HCT116 (cell line): ENCODE measurements around the gene LCN1. TPM values are rescaled to one million over a fixed set of nuclear protein-coding genes. Genes with fewer than 3 reads are reported as not detected.

Experiments used
- ATAC-seq: fragments of 200-7000 bp; cut with Tn5 transposase; 2 replicates; pipeline ENCODE4 v1.9.1; 2020; ENCODE audit warnings: mild to moderate bottlenecking, moderate library complexity
- BruUV-seq: library from RNA; stranded (reverse); fragments of 400-500 nt; replicated peaks from 2 replicates; lab custom pipeline; 2021; lab: Mats Ljungman, UMichigan
- CTCF ChIA-PET: fragments of 300-600 bp; sonication (Branson Sonifier 250); formaldehyde crosslinking; loops from one replicate; lab custom pipeline; 2021; ENCODE audit warnings: antibody characterized with exemption; lab: Charles Lee
- POLR2A ChIA-PET: fragments of 300-600, 350-600 bp; sonication (Branson Sonifier 250); formaldehyde crosslinking; loops from one replicate; lab custom pipeline; 2021; ENCODE audit warnings: antibody characterized with exemption; lab: Charles Lee
- RAD21 ChIA-PET, 2 experiments: fragments of 300-600 bp; sonication (Branson Sonifier 250); formaldehyde crosslinking; loops; one replicate each; lab custom pipeline; 2023; ENCODE audit warnings: low total read pairs in 2 of 2; ENCODE audit not compliant: uncharacterized antibody in 2 of 2, unreplicated experiment in 2 of 2, low non-redundant PET in 1 of 2; lab: Charles Lee
- DNase-seq: peaks from one replicate; pipeline ENCODE4 v3.0.0-alpha.2; 2010; ENCODE audit warnings: low read depth, low spot score
- H2AFZ ChIP-seq: fragments of 200-600 bp; shearing (Covaris generic), sonication (generic); 2 replicates; pipeline ENCODE4 v1.6.1; 2017; ENCODE audit warnings: low read depth, mixed run types, mixed read lengths, antibody characterized with exemption, low read length; ENCODE audit not compliant: poor library complexity, severe bottlenecking
- H3K27ac ChIP-seq: 2 replicates; pipeline ENCODE4 v1.5.1; 2012; ENCODE audit warnings: low read depth, low read length
- H3K27me3 ChIP-seq: fragments of 200-600 bp; sonication (generic); 2 replicates; pipeline ENCODE4 v1.6.1; 2016; ENCODE audit warnings: mixed run types, low read length, mixed read lengths; ENCODE audit not compliant: insufficient read depth
- H3K36me3 ChIP-seq, 2 experiments: fragments of 200-500 bp in 1 of 2; fragments of 200-600 bp in 1 of 2; sonication (Bioruptor generic) in 1 of 2; sonication (generic) in 1 of 2; 2 replicates each; pipeline versions ENCODE4 v1.5.1 to v1.6.1; 2014 to 2016; ENCODE audit warnings: low read length in 2 of 2, inconsistent platforms in 1 of 2, mixed read lengths in 1 of 2, mixed run types in 1 of 2; ENCODE audit not compliant: insufficient read depth in 2 of 2, control insufficient read depth in 1 of 2
- H3K4me1 ChIP-seq, 2 experiments: fragments of 200-600 bp in 1 of 2; sonication (generic) in 1 of 2; 2 replicates each; pipeline versions ENCODE4 v1.5.1 to v1.6.1; 2012 to 2017; ENCODE audit warnings: low read length in 2 of 2, inconsistent platforms in 1 of 2, mild to moderate bottlenecking in 1 of 2, mixed read lengths in 1 of 2, mixed run types in 1 of 2, moderate library complexity in 1 of 2; ENCODE audit not compliant: insufficient read depth in 2 of 2, control insufficient read depth in 1 of 2
- H3K4me2 ChIP-seq: fragments of 200-600 bp; sonication (generic); 2 replicates; pipeline ENCODE4 v1.6.1; 2017; ENCODE audit warnings: mixed run types, low read length, mixed read lengths
- H3K4me3 ChIP-seq, 2 experiments: fragments of 200-600 bp in 1 of 2; sonication (generic) in 1 of 2; replicated peaks in 1 of 2; 2 replicates each; pipeline ENCODE4 v1.5.1; 2011 to 2016; ENCODE audit warnings: low read length in 2 of 2, control low read depth in 1 of 2, low read depth in 1 of 2, mild to moderate bottlenecking in 1 of 2, mixed read lengths in 1 of 2, mixed run types in 1 of 2
- H3K79me2 ChIP-seq: fragments of 200-600 bp; sonication (generic); 2 replicates; pipeline ENCODE4 v1.6.1; 2017; ENCODE audit warnings: mild to moderate bottlenecking, mixed run types, low read length, moderate library complexity, mixed read lengths; ENCODE audit not compliant: insufficient read depth
- H3K9ac ChIP-seq: fragments of 200-600 bp; sonication (generic); 2 replicates; pipeline ENCODE4 v1.6.1; 2016; ENCODE audit warnings: low read length, mixed read lengths
- H3K9me2 ChIP-seq: fragments of 200-600 bp; sonication (generic), shearing (Covaris generic); 2 replicates; pipeline ENCODE4 v1.6.1; 2017; ENCODE audit warnings: mixed run types, mild to moderate bottlenecking, moderate library complexity; ENCODE audit not compliant: insufficient read depth
- H3K9me3 ChIP-seq, 2 experiments: fragments of 200-500 bp in 1 of 2; fragments of 200-600 bp in 1 of 2; sonication (Bioruptor generic) in 1 of 2; sonication (generic) in 1 of 2; 2 replicates each; pipeline ENCODE4 v1.6.1; 2014 to 2017; ENCODE audit warnings: low read length in 2 of 2, mixed read lengths in 2 of 2, inconsistent platforms in 1 of 2, low read depth in 1 of 2, mild to moderate bottlenecking in 1 of 2, mixed run types in 1 of 2, moderate library complexity in 1 of 2; ENCODE audit not compliant: control insufficient read depth in 1 of 2, insufficient read depth in 1 of 2
- H4K20me1 ChIP-seq: fragments of 200-600 bp; sonication (generic), shearing (Covaris generic); 2 replicates; pipeline ENCODE4 v1.6.1; 2017; ENCODE audit warnings: mixed run types, mild to moderate bottlenecking, moderate library complexity; ENCODE audit not compliant: insufficient read depth
- CBX3 ChIP-seq: IDR thresholded peaks from 2 replicates; pipeline ENCODE4 v1.6.1; 2012; ENCODE audit warnings: low read depth
- ELF1 ChIP-seq: IDR thresholded peaks from 2 replicates; pipeline ENCODE4 v1.6.1; 2012; ENCODE audit warnings: low read depth, borderline replicate concordance
- EZH2 ChIP-seq: fragments of 200-600 bp; sonication (generic); IDR thresholded peaks from 2 replicates; pipeline ENCODE4 v1.6.1; 2017; ENCODE audit warnings: antibody characterized with exemption, mixed run types
- EZH2phosphoT487 ChIP-seq: fragments of 200-600 bp; IDR thresholded peaks from 2 replicates; pipeline ENCODE4 v1.6.1; 2018; ENCODE audit warnings: antibody characterized with exemption, borderline replicate concordance
- JUND ChIP-seq: IDR thresholded peaks from 2 replicates; pipeline ENCODE4 v1.6.1; 2012
- POLR2A ChIP-seq: IDR thresholded peaks from 2 replicates; pipeline ENCODE4 v1.7.0; 2011; ENCODE audit warnings: borderline replicate concordance; ENCODE audit not compliant: insufficient read depth, insufficient read length; ENCODE audit errors: extremely low read depth
- RAD21 ChIP-seq: IDR thresholded peaks from 2 replicates; pipeline ENCODE4 v1.6.1; 2012; ENCODE audit warnings: low read depth, mild to moderate bottlenecking
- SP1 ChIP-seq: IDR thresholded peaks from 2 replicates; pipeline ENCODE4 v1.6.1; 2012; ENCODE audit warnings: low read depth
- SRF ChIP-seq: IDR thresholded peaks from 2 replicates; pipeline ENCODE4 v1.6.1; 2012; ENCODE audit warnings: low read depth
- TCF7L2 ChIP-seq: IDR thresholded peaks from 2 replicates; pipeline ENCODE4 v1.7.0; 2011; ENCODE audit warnings: borderline replicate concordance, inconsistent platforms; ENCODE audit not compliant: insufficient read depth, insufficient read length; ENCODE audit errors: extremely low read depth
- YY1 ChIP-seq: IDR thresholded peaks from 2 replicates; pipeline ENCODE4 v1.6.1; 2011; ENCODE audit warnings: low read length, low read depth, moderate library complexity, mild to moderate bottlenecking; ENCODE audit not compliant: insufficient replicate concordance; ENCODE audit errors: extremely low read depth
- ZBTB33 ChIP-seq: IDR thresholded peaks from 2 replicates; pipeline ENCODE4 v1.6.1; 2011; ENCODE audit warnings: mild to moderate bottlenecking, low read length, moderate library complexity; ENCODE audit not compliant: insufficient replicate concordance; ENCODE audit errors: extremely low read depth
- ZNF274 ChIP-seq: fragments of 200-500 bp; sonication (Bioruptor generic); IDR thresholded peaks from 2 replicates; pipeline ENCODE4 v1.6.1; 2014; ENCODE audit warnings: mild to moderate bottlenecking, low read depth, low read length, inconsistent platforms
- intact Hi-C: fragments of 100-400 bp; cut with micrococcal nuclease; formaldehyde crosslinking; loops from 2 replicates; pipeline ENCODE4 v1.10.0; 2022
- total RNA-seq: library from RNA; stranded (reverse); gene quantifications from one replicate; pipeline ENCODE4 v1.2.1, GENCODE V29; 2021; ENCODE audit not compliant: unreplicated experiment
- TF ChIP-seq, protein P1 (sequence below): IDR thresholded peaks from 2 replicates; pipeline ENCODE4 v1.6.1; 2012; ENCODE audit warnings: low read depth
- TF ChIP-seq, protein P2 (sequence below): IDR thresholded peaks from 2 replicates; pipeline ENCODE4 v1.6.1; 2012
- TF ChIP-seq, protein P3 (sequence below): IDR thresholded peaks from 2 replicates; pipeline ENCODE4 v1.6.1; 2012

Gene LCN1
- total RNA-seq, 1 experiment from 2014 or later: not detected

- TF ChIP-seq ELF1 (no peak), SP1 (no peak), EZH2phosphoT487 (no peak), RAD21 (no peak), ZNF274 (no peak), YY1 (no peak), JUND (no peak), POLR2A (no peak), ZBTB33 (no peak), CBX3 (no peak), TCF7L2 (no peak), SRF (no peak), EZH2 (no peak)
- TF ChIP-seq, protein P1, sequence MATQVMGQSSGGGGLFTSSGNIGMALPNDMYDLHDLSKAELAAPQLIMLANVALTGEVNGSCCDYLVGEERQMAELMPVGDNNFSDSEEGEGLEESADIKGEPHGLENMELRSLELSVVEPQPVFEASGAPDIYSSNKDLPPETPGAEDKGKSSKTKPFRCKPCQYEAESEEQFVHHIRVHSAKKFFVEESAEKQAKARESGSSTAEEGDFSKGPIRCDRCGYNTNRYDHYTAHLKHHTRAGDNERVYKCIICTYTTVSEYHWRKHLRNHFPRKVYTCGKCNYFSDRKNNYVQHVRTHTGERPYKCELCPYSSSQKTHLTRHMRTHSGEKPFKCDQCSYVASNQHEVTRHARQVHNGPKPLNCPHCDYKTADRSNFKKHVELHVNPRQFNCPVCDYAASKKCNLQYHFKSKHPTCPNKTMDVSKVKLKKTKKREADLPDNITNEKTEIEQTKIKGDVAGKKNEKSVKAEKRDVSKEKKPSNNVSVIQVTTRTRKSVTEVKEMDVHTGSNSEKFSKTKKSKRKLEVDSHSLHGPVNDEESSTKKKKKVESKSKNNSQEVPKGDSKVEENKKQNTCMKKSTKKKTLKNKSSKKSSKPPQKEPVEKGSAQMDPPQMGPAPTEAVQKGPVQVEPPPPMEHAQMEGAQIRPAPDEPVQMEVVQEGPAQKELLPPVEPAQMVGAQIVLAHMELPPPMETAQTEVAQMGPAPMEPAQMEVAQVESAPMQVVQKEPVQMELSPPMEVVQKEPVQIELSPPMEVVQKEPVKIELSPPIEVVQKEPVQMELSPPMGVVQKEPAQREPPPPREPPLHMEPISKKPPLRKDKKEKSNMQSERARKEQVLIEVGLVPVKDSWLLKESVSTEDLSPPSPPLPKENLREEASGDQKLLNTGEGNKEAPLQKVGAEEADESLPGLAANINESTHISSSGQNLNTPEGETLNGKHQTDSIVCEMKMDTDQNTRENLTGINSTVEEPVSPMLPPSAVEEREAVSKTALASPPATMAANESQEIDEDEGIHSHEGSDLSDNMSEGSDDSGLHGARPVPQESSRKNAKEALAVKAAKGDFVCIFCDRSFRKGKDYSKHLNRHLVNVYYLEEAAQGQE: no peak
- TF ChIP-seq, protein P2, sequence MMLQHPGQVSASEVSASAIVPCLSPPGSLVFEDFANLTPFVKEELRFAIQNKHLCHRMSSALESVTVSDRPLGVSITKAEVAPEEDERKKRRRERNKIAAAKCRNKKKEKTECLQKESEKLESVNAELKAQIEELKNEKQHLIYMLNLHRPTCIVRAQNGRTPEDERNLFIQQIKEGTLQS: no peak
- TF ChIP-seq, protein P3, sequence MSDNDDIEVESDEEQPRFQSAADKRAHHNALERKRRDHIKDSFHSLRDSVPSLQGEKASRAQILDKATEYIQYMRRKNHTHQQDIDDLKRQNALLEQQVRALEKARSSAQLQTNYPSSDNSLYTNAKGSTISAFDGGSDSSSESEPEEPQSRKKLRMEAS: no peak
Measured at GRCh38 chr9:135491764-135492163, 29.5 kb upstream of the LCN1 start.

More at GRCh38 chr9:135491764-135492163, 29.5 kb upstream of the LCN1 start:
- Histone ChIP-seq H3K4me3 (no peak overlapping the region), H4K20me1 (no peaks in the 10 kb centered on the region), H2AFZ (no peak overlapping the region), H3K4me1 (peaks cover 9 to 23% of the 10 kb centered on the region in 2 experiments), H3K36me3 (peaks cover 0 to 4% of the 10 kb centered on the region in 2 experiments; a peak in 2 of 4 replicates), H3K9me2 (no peaks in the 10 kb centered on the region), H3K27me3 (no peaks in the 10 kb centered on the region), H3K79me2 (no peaks in the 10 kb centered on the region), H3K9me3 (no peaks in the 10 kb centered on the region), H3K4me2 (no peak overlapping the region), H3K9ac (no peak overlapping the region), H3K27ac (no peak overlapping the region)
- no TSS peak for BruUV-seq
- ChIA-PET POLR2A (no interaction called here), CTCF (no interaction called here), RAD21 (no interaction called here)
- ATAC-seq (no peak), DNase-seq (no peak)
- intact Hi-C loops: no loop called here
